ENCODE data around the gene DUSP7. TPM values are rescaled to one million over a fixed set of nuclear protein-coding genes. Genes with fewer than 3 reads are reported as not detected.

The DUSP7 gene
- total and polyA plus RNA-seq, 2 donors from 2014 or later = 10.1 to 19.8 TPM

DNA sequence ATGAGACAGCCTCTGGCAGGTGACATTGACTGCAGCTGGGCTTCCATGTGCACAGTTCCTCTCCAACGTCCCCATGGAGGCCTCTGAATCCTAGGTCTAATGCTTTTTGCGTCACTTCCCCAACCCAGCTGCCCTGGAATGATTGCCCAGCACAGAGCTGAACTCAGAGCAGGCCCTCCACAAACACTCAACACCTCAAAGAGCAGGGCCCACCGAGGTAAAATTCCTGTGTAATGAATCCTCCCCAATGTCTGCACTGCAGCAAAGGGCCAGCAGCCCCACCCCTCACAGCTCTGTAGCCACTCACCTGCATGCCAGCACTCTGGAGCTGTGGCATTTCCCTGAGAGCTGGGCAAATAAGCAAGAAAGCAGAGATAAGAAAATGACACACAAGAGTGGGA is 42.6 kb upstream of the DUSP7 start:
- no peaks in the 10 kb centered on the region for H3K4me1 ChIP-seq (ENCODE audit: control insufficient read depth in 2 of 3, insufficient read depth in 2 of 3, low read depth in 1 of 3, low read length in 3 of 3)
- no peaks in the 10 kb centered on the region for H3K36me3 ChIP-seq (ENCODE audit: control insufficient read depth in 2 of 3, insufficient read depth in 3 of 3, low read length in 3 of 3)
- DNase-seq (peak in 1 of 5 donors; percentile 35), FAIRE-seq (no peak)
- H3K27ac ChIP-seq (ENCODE audit: low read depth in 2 of 2, low read length in 2 of 2) = no peak overlapping the region
- intact Hi-C loops (cut with DNase I) = no loop called here
- H3K9ac ChIP-seq (ENCODE audit: low read length in 3 of 3) = no peak overlapping the region
- TF ChIP-seq, protein P1, sequence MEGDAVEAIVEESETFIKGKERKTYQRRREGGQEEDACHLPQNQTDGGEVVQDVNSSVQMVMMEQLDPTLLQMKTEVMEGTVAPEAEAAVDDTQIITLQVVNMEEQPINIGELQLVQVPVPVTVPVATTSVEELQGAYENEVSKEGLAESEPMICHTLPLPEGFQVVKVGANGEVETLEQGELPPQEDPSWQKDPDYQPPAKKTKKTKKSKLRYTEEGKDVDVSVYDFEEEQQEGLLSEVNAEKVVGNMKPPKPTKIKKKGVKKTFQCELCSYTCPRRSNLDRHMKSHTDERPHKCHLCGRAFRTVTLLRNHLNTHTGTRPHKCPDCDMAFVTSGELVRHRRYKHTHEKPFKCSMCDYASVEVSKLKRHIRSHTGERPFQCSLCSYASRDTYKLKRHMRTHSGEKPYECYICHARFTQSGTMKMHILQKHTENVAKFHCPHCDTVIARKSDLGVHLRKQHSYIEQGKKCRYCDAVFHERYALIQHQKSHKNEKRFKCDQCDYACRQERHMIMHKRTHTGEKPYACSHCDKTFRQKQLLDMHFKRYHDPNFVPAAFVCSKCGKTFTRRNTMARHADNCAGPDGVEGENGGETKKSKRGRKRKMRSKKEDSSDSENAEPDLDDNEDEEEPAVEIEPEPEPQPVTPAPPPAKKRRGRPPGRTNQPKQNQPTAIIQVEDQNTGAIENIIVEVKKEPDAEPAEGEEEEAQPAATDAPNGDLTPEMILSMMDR (IDR thresholded peaks at IDR 0.05; ENCODE audit: borderline replicate concordance, extremely low read depth, insufficient read depth) = no peak
- H3K9me3 ChIP-seq (ENCODE audit: control insufficient read depth in 2 of 3, insufficient read depth in 1 of 3, low read length in 3 of 3) = no peaks in the 10 kb centered on the region
- no peaks in the 10 kb centered on the region for H3K27me3 ChIP-seq (ENCODE audit: control insufficient read depth, insufficient read depth, low read length)
- no peak overlapping the region for H3K4me3 ChIP-seq (ENCODE audit: low read length in 3 of 3)

DNA sequence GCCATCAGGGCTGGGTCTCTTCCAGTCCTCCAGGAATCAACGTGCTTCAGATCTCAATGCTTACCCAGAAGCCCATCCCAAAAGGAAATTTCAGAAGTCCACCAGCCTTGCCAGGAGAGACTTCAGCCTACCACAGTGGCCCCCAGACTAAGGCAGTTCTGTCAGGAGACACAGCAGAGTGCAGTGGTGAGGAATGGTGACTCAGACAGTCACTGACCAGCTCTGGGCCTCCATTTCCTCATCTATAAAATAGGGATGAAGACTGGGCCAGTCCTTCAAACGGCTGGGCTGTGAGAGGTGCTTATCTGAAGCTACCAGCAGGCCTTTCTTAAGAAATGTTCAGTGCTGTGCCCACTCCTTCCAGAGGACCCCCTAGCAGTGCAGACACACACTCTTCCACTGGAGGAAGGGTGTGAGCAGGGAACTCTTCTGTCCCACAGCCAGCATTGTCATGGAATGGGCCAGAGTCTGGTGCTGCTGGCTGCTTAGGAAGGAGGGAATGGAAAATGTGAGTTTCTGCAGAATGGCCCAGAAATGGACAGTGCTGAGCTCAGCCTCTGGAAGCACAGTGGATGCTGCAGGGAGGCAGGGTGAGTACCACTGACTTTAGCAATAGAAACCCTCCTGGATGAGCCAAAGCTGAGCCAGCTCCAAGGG is 41.6 kb upstream of the DUSP7 start:
- TF ChIP-seq, protein P1 (IDR thresholded peaks at IDR 0.05; ENCODE audit: borderline replicate concordance, extremely low read depth, insufficient read depth) = no peak
- Histone ChIP-seq H3K9me3 (ENCODE audit: control insufficient read depth in 2 of 3, insufficient read depth in 1 of 3, low read length in 3 of 3) (no peaks in the 10 kb centered on the region), H3K27ac (ENCODE audit: low read depth in 2 of 2, low read length in 2 of 2) (no peak overlapping the region), H3K27me3 (ENCODE audit: control insufficient read depth, insufficient read depth, low read length) (no peaks in the 10 kb centered on the region), H3K4me3 (ENCODE audit: low read length in 3 of 3) (no peak overlapping the region), H3K4me1 (ENCODE audit: control insufficient read depth in 2 of 3, insufficient read depth in 2 of 3, low read depth in 1 of 3, low read length in 3 of 3) (no peaks in the 10 kb centered on the region), H3K36me3 (ENCODE audit: control insufficient read depth in 2 of 3, insufficient read depth in 3 of 3, low read length in 3 of 3) (no peaks in the 10 kb centered on the region), H3K9ac (ENCODE audit: low read length in 3 of 3) (no peak overlapping the region)
- FAIRE-seq (no peak), DNase-seq (peak in 1 of 5 donors; percentile 8)
- intact Hi-C loops (cut with DNase I) = no loop called here

DNA sequence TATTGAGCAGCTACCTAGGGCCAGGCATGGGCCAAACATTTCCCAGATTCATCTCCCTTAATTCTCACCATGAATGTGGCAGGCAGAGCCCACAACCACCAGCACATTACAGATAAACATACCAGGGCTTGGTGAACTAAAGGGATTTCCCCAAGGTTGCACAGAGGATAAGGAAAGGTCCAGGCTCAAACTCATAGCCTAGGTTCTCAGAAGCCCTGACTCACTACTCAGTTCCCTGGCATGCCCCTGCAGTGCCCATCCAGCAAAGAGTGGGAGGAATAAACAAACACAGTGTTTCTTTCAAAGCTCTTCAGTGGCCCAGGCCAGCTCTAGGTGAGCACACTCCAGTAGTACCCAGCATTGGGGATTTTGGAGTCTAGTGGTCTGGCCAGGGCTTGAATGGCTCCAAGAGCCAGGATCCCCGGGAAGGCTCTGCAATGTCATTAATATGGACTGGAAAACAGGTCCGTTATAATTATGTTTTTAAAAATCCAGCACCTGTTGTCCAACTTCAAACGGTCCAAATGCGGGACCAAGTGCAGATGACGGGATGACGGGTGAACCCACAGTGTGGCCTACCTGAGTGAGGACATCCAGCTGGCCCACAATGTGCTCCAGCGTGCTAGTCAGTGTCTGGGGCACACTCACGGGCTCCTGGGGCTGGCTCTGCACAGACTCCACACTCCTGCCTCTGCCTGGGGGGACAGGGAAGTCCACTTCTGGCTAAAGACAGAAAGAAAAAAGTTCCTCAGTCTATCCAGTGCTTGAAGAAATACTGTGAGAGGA is 39.8 kb upstream of the DUSP7 start:
- TF ChIP-seq, protein P1 (IDR thresholded peaks at IDR 0.05; ENCODE audit: borderline replicate concordance, extremely low read depth, insufficient read depth) = no peak
- peak in 1 of 5 donors; percentile 26 for DNase-seq
- Histone ChIP-seq H3K4me3 (ENCODE audit: low read length in 3 of 3) (no peak overlapping the region), H3K36me3 (ENCODE audit: control insufficient read depth in 2 of 3, insufficient read depth in 3 of 3, low read length in 3 of 3) (no peaks in the 10 kb centered on the region), H3K9me3 (ENCODE audit: control insufficient read depth in 2 of 3, insufficient read depth in 1 of 3, low read length in 3 of 3) (no peaks in the 10 kb centered on the region), H3K4me1 (ENCODE audit: control insufficient read depth in 2 of 3, insufficient read depth in 2 of 3, low read depth in 1 of 3, low read length in 3 of 3) (no peaks in the 10 kb centered on the region), H3K27ac (ENCODE audit: low read depth in 2 of 2, low read length in 2 of 2) (no peak overlapping the region), H3K9ac (ENCODE audit: low read length in 3 of 3) (no peak overlapping the region), H3K27me3 (ENCODE audit: control insufficient read depth, insufficient read depth, low read length) (no peaks in the 10 kb centered on the region)
- intact Hi-C loops (cut with DNase I) = no loop called here
- no peak for FAIRE-seq
